ENCODE results near the gene KCNK15.
"Not testable (repeated sequence)": the region's sequence is repeated elsewhere in the genome, so short reads cannot be mapped to it uniquely, and the experiment has no call there.

KCNK15 gene

DNA sequence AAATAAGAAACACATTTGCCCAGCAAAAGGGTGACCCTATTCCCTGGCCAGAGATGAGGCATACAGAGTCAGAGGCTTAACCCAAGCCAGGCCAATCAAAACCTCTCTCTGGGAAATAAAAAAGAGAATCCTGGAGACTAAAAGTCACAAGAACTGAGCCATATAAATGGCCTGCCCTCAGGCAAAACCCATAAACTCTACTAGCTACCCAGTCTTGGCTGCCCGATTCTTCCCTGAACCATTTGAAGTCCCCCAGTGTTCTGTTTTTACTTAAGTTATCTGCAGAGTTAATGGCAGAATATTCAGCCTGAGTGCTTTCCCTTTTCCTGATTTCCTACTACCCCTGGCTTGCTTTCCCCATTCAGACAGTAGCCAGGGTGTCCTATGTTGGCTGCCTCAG is 13.9 kb downstream of the KCNK15 start:
- DNase-seq, result no peak

DNA sequence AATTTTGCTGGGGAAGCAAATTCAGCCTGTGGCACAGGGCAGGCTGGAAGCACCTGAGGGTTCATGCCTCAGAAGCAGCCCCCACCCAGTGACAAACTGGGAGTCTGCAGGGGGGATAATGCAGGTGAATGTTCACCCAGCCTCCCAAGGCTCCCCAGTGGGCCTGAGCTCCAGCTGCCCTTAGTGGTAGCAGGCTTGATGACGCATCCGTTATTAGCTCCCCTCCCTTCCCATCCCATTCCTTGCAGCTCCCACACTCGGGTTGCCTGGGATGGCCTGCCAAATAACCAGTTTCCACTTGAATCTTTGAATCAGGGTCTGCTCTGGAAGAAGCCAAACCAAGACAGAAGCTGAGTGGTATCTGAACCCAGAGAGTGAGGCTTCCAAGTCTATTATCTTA is 15.8 kb downstream of the KCNK15 start:
- DNase-seq, result no peak

DNA sequence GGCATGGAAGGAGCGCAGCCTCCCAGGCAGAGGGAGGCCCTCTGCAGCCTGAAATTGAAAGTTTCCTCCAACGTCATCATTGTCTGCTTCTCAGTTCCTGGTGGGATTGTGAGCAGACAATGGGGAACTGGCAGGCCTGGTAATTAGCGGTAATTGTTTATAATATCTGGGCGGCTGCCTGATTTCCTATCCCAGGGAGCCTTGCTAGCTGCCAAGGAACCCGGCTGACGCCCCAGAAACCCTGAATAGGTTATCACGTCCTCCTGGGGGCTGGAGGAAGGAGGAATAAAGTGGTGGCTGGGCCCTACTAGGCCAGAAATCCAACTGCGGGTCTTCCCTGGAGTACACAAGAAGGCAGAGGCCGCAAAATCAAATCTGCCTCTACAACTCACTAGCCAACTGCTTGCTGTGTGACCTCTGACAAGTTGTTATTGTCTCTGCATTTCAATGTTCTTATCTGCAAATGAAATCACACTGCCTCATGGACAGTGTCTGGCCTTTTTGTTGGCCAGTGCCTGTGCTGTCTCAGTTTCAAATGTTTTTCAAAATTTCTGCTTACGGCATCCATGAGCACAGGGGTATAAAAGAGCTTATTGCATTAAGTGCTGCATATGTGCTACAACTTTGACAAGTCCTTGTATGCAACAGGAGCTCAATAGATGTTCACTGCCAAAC is 16.9 kb downstream of the KCNK15 start:
- DNase-seq, result no peak

DNA sequence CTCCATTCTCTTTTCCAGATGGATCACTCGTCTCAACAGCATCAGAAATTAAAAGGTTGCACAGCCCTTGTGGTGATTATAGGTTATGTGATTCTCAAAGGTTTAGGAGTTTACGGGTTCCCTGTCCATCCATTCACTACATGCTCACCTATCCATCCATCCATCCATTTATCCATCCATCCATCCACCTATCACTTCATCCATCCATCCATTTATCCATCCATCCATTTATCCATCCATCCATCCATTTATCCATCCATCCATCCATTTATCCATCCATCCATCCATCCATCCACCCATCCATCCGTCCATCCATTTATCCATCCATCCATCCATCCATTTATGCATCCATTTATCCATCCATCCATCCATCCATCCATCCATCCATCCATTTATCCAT is 18.1 kb downstream of the KCNK15 start:
- DNase-seq, result not testable (repeated sequence)

DNA sequence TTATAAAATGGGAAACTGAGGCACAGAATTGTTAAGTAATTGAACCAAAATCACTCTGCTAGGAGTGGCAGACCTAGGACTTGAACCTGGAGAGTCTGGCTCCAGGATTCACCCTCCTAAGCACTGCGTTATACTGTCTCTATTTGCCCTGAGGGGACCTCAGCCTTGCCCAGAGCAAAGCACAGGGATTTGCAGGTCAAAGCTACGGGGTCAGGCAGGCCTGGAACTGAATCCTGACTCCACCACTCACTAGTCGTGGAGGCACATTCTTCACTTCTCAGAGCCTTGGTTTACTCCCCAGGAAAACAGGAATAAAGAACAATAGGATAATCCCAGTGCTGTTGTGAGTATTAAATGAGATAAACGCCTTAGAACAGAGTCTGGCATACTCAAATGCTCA is 19.4 kb downstream of the KCNK15 start:
- no peak for DNase-seq

DNA sequence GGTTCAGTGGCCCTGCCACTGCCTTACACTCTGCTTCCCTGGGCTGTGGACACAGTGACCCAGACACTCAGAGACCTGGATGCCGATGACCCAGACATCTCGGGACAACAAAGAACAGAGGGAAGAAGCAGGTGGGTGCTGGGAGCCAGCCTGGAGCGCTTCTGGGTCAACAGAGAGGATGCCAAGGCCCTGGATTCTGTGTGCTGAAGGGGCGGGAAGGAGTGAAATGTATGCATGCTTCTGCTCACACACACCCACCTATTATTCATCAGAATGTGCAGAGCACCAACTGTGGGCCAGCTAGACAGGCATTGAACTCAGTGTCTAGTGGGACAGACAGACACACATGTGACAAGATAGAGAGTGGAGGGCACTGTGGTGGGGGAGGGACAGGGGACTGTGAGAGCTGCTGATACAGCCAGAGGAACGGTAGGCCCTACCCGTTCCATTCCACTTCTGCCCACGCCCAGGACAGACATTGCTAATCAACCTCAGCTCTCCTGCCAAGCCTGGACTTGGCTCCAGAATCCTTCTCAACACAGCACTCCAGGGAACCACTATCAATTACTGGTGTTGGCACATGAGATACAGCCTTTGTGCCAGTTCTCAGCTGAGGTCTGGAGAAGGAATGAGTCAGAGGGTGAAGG is 20.2 kb downstream of the KCNK15 start:
- no peak for DNase-seq

DNA sequence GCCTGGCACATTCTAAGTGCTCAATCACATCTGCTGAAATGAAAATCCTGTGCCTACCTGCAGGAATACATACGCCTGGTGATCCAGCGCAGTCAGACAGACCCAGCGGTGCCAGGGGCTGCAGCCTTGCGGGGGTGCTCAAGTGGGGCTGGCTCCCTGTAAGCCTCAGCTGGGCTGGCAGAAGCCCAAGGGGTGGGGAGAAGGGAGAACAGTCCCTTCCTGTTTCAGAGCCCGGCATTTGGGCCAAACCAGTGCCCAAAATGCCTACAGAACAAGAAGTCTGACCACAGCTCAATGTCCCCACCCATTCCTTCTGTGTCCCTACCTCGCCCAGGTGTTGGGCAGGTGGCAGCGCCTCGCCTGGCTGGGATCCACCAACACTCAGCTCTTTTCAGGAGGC is 22.6 kb downstream of the KCNK15 start:
- peak; percentile 6 for DNase-seq

DNA sequence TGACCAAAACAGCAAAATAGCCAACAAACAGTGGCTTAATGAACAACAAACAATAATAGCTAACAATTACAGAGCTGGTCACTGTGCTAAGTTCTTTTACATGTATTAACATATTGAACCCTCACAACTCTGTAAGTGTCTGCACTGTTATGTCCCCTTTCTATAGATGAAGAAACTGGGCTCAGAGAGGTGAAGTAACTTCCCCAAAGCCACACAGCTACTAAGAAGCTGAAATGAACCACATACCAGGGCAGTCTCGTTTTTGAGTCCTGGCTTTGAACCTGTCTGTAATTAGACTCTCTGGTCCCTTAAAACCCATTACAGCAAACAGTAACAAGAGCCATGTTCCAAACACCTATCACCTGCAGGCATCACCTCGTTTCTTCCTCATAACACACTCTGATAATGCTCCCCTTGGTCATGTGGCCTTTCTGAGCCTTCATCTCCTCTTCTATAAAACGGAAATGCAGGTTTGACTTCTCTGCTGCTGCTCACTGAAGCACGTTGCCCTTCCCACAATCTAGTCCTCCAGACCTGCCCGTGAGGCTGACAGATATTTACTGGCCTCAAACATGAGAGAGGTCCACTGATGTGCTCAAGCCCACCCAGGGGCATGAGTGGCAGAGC is 23.3 kb downstream of the KCNK15 start:
- DNase-seq, result no peak

DNA sequence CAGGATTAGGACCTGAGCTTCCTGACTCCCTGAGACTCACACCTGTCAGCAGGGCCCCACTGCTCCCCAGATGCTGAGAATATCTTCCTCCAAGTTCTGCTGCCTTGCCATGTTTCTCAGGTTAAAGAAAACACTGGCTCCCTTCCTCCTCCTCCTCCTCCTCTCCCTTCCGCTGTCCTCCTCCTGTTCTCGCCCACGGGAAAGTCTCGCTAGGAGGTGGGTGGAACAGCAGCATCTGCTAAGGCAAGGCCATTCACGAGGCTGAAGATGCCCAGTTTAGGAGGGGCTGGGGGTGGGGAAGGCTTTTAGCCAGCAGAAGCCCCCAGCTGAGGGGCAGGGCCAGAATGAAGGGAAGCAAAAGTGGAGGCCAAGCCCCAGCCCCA is 23.8 kb downstream of the KCNK15 start:
- DNase-seq, result no peak

DNA sequence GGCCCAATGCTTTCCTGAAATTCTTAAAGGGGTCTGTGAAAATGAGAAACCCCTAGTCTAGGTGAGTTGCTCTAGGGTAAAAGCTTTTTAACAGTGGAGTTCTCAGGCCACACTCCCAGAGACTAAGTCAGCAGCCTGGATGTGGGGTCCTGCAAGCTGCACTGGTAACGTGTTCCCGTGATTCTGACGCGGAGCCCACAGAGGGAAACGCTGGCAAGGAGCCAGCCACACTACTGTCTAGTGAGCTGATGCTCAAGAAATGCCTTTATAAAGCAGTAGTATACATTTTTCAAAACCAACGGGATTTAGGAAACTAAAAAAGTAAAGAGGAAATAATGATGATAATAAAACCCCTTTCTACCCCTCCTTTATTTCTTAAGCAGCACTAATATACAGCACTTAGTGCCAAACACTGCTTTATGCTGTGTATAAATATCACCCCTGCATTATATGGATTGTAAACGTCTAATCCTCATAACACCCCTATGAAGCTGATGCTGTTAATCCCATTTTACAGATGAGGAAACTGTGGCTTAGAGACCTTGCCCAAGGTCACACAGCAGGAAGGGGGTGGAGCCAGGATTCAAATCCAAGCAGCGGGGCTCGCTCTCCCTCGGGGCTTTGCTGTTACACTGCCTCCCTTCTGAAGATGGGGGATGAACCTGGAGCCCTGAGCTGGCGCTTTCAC is 25.0 kb downstream of the KCNK15 start:
- no peak for DNase-seq

DNA sequence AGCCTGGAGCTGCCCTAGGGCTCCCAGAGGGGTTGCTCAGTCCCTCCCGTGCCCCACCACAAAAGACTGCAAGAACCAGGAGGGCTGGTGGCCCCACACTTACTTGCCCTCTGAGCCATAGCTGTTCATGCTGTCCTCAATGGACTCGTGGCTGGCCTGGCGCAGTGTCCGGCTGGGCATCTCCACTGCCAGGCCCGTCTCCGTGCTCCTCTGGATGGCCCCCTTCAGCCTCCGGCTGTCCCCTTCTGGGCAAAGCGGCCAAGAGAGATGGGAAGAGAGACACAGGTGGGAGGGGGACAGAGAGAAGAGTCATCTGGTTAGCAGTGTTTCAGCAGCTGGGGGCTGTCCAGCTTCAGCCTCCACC is 25.5 kb downstream of the KCNK15 start:
- no peak for DNase-seq

DNA sequence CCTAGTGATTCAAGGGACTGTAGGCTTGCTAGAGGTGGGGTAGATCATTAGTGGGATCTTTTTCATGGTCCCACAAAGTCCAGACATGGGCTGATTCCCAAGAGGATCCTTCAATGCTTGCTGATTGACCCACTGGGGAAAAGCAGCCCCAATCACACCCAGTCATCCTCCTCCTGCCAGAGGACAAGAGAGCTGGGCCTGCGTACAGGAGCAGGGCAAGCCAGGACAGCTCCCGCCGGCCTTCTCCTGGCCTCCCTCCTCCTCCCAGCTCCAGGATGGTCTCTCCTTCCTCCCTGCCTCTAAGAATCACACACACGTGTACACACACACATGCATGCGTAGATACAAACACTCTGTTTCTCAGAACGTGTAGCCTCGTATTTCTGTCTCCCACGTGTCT is 27.0 kb downstream of the KCNK15 start:
- DNase-seq, result no peak

DNA sequence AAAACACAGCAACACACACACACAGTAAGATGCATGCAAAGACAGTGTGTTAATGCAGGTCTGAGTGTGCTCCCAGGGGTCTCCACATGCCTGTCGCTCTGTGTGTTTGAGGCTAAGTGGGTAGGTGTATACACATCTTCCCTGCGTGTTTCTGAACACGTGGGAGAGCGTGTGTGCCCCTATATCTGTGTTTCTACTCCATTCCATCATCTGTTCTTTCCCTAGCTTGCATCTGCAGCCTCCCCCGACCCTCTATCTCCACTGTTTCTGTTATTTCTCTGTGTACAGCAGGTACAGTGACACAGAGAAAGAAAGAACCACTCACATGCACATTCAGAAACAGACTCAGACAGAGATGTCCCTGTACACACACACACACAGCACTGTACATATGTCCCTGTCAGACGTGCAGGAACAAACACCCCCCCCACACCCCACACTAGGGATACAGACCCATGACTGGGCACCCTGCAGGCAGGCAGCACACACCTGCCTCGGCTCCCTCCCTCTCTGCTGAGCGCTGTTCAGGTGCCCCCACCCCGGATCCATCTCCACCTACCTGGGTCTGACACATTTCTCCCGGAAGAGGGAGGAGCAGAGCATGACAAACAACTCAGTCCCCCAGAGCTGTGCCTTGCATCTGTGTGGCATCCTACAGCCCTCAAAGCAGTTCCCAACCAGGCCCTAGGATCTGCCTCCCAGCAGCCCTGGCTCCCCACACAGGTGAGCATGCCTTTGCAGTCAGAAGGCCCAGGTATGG is 27.6 kb downstream of the KCNK15 start:
- no peak for DNase-seq

DNA sequence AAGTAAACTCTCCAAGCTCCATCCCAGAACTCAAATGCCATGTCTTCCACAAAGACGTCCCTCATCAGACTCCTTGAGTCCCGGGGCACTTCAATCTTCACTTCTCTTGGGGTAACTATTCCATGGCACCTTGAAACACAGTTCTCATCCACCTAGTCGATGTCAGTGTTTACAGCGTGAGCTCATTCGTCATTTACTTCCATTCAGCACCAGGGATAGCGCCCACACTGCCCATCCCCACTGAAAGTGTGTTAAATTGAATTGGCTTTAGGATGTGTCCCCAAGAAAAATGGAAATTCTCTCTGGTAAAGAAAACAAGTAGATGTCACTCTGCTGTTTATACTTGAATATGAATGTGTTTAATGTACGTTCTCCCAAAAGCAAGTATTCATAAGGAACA is 31.3 kb downstream of the KCNK15 start:
- no peak for DNase-seq

DNA sequence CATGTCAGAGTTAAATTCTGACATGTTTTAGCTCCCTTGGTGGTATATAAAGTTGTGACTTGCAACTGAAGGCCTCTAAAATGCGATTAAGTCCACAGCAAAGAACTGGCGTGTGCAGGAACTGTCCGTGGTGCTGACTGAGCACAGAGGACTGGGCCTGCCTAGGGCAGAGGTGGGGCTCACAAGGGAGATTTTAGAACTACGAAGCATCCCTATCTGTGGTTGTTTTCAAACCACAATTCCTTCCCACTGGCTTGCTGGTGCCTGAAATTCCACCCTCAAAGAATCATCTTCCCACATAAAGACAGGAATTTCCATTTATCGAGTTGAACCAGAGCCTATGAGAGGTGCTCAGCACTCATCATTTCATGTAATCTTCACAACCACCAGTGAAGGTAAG is 34.6 kb downstream of the KCNK15 start:
- no peak for DNase-seq

DNA sequence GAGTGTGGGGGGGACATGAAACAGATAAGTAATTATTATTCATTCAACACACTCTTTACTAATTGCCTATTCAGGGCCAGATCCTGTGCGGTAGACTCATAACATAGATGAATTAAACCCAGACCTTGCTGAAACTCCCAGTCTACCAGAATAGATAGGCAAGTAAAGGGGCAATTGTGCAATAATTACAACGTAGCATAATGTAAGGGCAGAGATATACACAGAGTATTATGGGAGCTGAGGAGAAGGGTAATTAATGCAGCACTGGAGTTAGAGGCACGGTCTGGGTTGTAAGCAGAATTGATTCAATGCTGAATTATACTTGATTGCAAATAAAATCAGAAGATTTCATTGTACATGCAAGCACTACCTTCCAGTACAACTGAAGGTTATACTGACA is 35.5 kb downstream of the KCNK15 start:
- no peak for DNase-seq

DNA sequence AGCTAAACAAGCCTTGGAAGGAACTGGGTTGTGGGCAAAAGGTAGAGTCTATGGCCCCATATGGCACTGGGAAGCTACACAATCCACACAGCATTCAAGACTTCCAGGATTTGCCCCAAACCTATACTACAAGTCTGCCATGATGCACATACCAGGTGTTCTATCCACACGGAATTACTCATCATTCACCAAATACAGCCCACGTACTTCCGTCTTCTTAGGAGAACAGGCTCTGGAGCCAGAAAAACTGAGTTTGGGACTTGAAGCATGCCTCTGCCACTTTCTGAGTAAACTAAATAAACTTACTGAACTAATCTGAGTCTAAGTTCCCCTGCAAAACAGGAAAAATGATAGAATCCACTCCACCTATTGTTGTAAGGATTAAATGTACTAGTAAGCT is 36.1 kb downstream of the KCNK15 start:
- DNase-seq, result no peak

DNA sequence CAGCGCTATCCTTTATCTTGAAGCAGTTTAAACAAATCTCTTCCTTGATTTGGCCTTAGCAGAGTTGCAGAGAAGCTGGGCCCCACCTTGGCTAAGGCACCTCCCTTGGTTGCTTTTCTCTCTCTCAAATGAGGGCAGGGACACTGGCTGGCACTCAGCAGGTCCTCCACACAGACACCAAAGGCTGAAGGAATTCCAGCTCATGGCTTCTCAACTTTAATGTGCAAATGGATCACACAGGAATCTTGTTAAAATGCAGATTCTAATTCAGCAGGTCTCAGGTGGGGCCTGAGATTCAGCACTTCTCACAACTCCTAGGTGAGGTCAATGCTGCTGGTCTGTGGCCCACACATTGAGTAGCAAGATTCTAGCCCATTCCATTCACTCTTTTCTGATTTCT is 39.0 kb downstream of the KCNK15 start:
- no peak for DNase-seq

DNA sequence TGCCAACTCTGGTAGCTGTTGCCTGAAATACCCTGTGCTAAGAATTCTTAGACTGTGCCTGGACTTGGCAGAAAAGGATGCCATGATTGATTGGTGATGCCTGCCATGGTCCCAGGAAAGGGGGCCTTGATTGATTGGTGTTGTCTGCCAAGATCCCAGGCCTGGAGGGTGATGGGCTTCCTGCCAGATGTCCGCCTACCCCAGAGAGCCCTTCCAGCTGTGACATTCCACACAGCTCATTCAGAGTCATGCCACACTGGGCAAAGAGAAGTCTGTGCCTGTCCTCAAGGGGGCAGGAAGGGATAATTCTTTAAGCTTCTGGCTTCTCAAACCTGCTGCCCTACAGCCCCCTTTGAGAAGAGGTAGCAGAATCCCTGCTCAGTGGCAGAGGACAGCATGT is 40.1 kb downstream of the KCNK15 start:
- DNase-seq, result no peak

DNA sequence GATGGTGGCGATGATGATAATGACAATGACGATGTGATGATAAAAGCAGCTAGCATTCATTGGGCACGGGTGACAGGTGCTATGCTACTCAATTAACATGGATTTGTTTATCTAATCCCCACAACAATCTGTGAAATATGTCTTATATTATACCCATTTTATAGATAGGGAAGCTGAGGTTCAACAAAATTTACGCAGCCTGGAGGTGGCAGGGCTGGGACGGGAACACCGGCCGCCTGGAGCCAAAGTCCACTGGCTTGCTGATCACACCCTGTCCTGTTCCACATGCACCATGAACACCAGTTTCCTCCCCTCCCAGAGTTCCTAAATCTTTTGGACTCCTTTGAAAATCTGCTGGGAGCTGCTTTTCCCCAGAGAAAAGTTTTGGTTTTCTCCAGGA is 41.6 kb downstream of the KCNK15 start:
- no peak for DNase-seq

DNA sequence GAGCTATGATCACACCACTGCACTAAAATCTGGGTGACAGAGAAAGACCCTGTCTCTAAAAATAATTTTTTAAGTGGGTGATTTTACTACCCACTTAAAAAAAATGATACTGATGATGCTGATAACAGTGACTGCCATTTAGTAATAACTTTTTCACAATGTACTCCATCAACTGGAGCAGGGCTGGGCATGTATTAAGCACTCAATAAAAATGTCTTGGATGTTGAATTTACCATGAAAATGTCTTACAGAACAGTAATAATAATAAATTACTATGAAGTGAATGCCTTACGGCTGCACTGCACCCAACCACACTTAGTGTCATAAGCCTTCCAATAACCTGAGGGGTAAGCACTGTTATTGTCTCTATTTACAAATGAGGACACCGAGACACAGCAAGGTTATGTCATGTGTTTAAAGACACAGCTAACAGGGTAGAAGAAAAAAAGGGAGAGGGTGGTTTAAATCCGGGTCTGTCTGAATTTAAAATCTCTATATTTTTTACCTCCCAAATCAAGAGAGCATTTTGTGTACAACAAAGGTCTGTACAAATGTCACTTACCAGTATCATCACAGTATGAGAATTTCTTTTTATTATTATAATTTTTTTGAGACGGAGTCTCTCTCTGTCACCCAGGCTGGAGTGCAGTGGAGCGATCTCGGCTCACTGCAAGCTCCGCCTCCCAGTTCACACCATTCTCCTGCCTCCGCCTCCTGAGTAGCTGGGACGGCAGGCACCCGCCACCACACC is 43.2 kb downstream of the KCNK15 start:
- DNase-seq, result no peak

DNA sequence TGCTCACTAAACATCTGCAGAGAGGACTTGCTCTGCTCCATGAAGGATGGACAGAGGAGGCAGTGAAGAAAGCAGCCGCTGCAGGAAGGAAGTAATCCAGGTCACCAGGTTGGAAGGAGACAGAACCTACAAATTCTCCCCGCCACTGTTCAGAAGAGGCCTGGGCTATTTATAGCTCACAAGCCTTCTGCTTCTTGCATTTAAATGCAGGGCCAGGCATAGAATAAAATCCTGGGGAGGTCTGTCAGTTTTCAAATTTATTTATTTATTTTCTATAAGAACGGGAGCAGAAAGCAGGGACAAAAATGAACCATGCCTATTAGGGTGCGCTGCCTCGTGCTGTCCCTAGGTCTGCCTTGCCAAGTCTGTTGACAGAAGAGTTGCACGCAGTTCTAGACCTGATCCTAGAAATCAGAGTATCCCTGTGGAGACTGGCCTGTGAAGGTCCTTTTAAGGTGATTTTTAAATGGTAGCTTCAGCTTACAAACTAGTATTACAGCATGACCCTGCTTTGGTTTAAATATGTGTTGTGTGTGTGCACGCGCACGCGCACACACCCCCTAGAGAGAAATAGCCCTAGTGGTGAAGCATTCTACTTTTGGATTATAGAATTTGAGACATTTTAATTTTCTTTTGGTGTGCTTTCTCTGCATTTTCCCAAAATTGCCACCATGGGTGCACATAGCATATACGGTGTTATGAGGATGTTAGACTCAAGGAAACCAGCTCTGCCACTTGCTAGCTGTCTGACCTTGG is 45.2 kb downstream of the KCNK15 start:
- no peak for DNase-seq

Measured in NCI-H1092 (cell line).